HUES6 (cell line): ENCODE data around the gene AFAP1L2.

Experiments
- H3K27ac ChIP-seq: 2 replicates; pipeline ENCODE4 v1.7.0; 2013; ENCODE audit warnings: low read depth, mild to moderate bottlenecking, low read length, inconsistent platforms
- H3K27me3 ChIP-seq: 2 replicates; pipeline ENCODE4 v1.6.1; 2013; ENCODE audit warnings: low read length; ENCODE audit not compliant: control insufficient read depth, insufficient read depth
- H3K36me3 ChIP-seq: 2 replicates; pipeline ENCODE4 v1.6.1; 2013; ENCODE audit warnings: low read length; ENCODE audit not compliant: control insufficient read depth, insufficient read depth
- H3K4me1 ChIP-seq: 2 replicates; pipeline ENCODE4 v1.6.1; 2013; ENCODE audit warnings: low read length; ENCODE audit not compliant: control insufficient read depth, insufficient read depth
- H3K4me3 ChIP-seq: 2 replicates; pipeline ENCODE4 v1.5.1; 2013; ENCODE audit warnings: low read depth, low read length
- H3K9ac ChIP-seq: one replicate; pipeline ENCODE4 v1.6.1; 2013; ENCODE audit warnings: mild to moderate bottlenecking, low read length
- H3K9me3 ChIP-seq: 2 replicates; pipeline ENCODE4 v1.6.1; 2013; ENCODE audit warnings: low read depth, low read length; ENCODE audit not compliant: control insufficient read depth, insufficient read depth

The AFAP1L2 gene

DNA sequence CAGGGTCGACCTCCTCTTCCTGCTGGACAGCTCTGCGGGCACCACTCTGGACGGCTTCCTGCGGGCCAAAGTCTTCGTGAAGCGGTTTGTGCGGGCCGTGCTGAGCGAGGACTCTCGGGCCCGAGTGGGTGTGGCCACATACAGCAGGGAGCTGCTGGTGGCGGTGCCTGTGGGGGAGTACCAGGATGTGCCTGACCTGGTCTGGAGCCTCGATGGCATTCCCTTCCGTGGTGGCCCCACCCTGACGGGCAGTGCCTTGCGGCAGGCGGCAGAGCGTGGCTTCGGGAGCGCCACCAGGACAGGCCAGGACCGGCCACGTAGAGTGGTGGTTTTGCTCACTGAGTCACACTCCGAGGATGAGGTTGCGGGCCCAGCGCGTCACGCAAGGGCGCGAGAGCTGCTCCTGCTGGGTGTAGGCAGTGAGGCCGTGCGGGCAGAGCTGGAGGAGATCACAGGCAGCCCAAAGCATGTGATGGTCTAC is 118.3 kb downstream of the AFAP1L2 start:
- no peak overlapping the region for H3K27ac ChIP-seq
- H3K4me1 ChIP-seq = no peaks in the 10 kb centered on the region
- H3K36me3 ChIP-seq = no peaks in the 10 kb centered on the region
- H3K9me3 ChIP-seq = no peaks in the 10 kb centered on the region
- no peak overlapping the region for H3K4me3 ChIP-seq
- no peaks in the 10 kb centered on the region for H3K27me3 ChIP-seq
- H3K9ac ChIP-seq = no peak overlapping the region

DNA sequence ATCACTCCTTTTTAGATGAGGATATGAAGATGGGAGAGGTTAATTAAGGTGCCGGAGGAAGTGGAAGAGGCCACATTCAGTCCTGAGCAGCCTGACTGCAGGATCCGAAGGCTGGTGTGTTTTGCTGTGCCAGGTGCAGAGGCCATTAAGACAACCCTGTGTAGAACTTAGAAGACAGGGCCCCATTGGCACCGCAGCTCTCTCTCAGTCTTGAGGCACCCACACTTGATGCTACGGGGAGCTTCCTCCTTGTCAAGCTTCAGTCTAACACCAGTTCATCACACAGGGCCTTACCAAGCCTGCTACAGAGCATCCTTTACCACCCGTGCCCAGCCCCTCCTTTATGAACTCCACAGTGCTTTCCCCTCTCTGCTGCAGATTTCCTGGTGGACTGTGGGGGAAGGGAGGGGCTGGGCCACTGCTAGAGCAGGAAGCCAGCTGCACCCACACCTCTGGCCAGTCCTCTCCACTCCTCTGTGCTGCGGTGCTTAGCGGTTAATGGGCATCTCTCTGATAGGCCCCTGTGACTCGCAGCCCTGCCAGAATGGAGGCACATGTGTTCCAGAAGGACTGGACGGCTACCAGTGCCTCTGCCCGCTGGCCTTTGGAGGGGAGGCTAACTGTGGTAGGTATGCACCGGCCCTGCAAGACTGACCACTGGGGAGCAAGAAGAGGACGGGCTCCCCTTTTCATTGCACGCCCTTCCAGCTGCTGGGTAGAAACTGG is 119.8 kb downstream of the AFAP1L2 start:
- Histone ChIP-seq H3K4me1 (no peaks in the 10 kb centered on the region), H3K36me3 (no peaks in the 10 kb centered on the region), H3K27me3 (no peaks in the 10 kb centered on the region), H3K9me3 (no peaks in the 10 kb centered on the region), H3K9ac (no peak overlapping the region), H3K27ac (no peak overlapping the region), H3K4me3 (no peak overlapping the region)

DNA sequence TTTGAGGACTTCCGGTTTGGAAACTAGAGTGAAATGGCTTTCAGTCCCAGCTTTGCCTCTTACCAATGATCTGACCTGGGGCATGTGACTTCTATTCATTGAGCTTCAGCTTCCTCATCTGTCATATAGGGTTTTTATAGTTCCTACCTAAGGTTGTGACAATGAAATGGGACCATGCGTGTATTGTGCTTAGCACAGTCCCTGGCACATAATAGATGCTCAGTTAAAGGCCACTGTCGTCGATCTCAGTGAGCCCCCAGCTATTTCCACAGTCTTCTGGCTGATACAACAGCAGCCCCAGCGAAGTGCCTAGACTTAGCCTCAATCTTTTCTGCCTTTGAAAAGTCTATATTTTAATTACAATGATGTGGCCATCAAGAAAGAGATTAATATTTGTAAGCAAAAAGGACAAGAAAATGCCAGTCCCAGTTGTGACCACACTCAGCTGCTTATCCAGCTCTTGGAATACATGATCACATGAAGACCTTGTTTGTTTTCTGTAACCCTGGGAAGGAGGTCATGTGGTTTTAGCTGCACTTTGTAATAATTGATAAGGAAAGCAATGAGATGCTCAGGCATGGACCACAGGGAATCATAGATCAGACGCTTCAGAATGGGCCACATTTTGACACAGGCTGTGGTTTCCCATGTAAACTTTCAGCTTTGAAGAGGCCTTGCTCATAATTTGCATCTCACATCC is 120.6 kb downstream of the AFAP1L2 start:
- Histone ChIP-seq H3K27me3 (no peaks in the 10 kb centered on the region), H3K27ac (no peak overlapping the region), H3K4me3 (no peak overlapping the region), H3K9me3 (no peaks in the 10 kb centered on the region), H3K36me3 (no peaks in the 10 kb centered on the region), H3K4me1 (no peaks in the 10 kb centered on the region), H3K9ac (no peak overlapping the region)

DNA sequence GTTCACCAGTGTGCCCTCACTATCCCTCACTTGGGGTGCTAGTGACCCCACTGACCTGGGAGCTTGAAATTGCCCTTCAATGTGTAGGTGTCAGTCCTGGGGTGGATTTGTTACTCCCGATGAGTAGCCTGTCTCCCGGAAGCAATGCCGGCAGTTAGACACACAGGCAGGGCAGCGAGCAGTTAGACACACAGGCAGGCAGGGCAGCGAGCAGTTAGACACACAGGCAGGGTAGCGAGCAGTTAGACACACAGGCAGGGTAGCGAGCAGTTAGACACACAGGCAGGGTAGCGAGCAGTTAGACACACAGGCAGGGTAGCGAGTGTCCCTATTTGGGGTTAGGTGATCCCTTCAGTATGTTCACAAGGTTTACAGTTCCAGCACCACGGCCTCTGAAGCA is 121.2 kb downstream of the AFAP1L2 start:
- no peak overlapping the region for H3K4me3 ChIP-seq
- H3K27me3 ChIP-seq = no peaks in the 10 kb centered on the region
- H3K36me3 ChIP-seq = no peaks in the 10 kb centered on the region
- H3K9me3 ChIP-seq = no peaks in the 10 kb centered on the region
- no peak overlapping the region for H3K27ac ChIP-seq
- no peak overlapping the region for H3K9ac ChIP-seq
- no peaks in the 10 kb centered on the region for H3K4me1 ChIP-seq

DNA sequence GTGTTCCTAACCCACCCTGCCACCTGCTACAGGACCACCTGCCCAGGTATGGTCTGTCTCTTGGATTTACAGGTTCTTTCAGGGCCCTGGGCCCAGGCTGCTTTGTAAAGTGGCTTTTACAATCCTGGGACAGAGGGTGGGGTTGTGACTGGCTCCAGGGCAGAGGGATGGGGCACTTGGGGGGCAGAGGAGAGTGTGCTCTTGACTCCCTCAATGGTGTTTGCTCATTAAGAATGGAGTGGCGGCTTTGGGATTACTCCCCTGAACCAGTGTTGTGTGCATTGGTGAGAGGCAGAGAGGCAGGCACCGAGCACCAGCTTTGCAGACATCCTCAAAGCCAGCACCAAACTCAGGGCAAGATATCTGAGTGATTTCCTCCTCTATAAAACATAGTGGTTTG is 121.8 kb downstream of the AFAP1L2 start:
- H3K27me3 ChIP-seq = no peaks in the 10 kb centered on the region
- no peaks in the 10 kb centered on the region for H3K9me3 ChIP-seq
- no peaks in the 10 kb centered on the region for H3K4me1 ChIP-seq
- no peak overlapping the region for H3K9ac ChIP-seq
- H3K36me3 ChIP-seq = no peaks in the 10 kb centered on the region
- no peak overlapping the region for H3K4me3 ChIP-seq
- H3K27ac ChIP-seq = no peak overlapping the region

DNA sequence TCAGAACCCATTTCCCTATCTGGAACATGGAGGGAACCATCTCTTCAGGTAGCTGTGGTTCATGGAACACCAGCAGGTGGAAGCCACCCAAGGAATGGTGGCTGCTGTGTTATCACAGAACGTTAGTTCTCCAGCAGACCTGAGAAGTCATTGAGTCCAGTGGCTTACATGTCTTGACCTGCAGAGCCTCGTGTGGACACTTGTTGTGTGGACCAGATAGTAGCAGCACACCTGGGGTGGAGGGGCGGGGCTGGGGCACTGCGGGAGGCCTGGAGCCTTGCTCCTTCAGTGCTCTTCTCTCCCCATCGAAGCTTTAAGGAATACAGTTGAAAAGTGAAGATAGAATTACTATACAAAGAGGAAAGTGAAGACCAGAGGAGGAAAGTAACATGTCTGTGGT is 122.8 kb downstream of the AFAP1L2 start:
- H3K36me3 ChIP-seq = no peaks in the 10 kb centered on the region
- H3K9me3 ChIP-seq = no peaks in the 10 kb centered on the region
- H3K27ac ChIP-seq = no peak overlapping the region
- no peak overlapping the region for H3K9ac ChIP-seq
- no peaks in the 10 kb centered on the region for H3K27me3 ChIP-seq
- no peak overlapping the region for H3K4me3 ChIP-seq
- no peaks in the 10 kb centered on the region for H3K4me1 ChIP-seq

DNA sequence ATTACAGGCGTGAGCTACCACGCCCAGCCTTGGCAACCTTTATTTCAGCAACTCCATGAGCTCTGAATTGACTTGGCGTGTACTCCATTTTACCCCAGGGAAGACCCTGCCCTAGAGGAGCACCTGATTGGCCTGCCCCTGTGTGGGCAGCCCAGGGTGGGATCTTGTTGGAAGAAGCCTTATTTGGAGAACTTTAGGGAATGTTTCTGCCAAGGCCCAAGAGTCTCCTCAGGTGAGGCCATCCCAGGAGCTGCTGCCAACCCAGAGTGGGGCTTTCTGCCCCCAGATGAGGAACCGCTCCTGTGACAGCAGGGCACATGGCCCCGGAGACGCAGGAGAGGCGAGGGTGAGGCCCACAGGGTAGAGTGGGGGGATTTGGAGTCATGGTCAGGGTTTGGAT is 123.3 kb downstream of the AFAP1L2 start:
- H3K27me3 ChIP-seq = no peaks in the 10 kb centered on the region
- no peak overlapping the region for H3K27ac ChIP-seq
- H3K4me1 ChIP-seq = no peaks in the 10 kb centered on the region; the same call in 1 of the 2 replicates
- no peaks in the 10 kb centered on the region for H3K36me3 ChIP-seq
- H3K9ac ChIP-seq = no peak overlapping the region
- H3K4me3 ChIP-seq = no peak overlapping the region
- H3K9me3 ChIP-seq = no peaks in the 10 kb centered on the region

DNA sequence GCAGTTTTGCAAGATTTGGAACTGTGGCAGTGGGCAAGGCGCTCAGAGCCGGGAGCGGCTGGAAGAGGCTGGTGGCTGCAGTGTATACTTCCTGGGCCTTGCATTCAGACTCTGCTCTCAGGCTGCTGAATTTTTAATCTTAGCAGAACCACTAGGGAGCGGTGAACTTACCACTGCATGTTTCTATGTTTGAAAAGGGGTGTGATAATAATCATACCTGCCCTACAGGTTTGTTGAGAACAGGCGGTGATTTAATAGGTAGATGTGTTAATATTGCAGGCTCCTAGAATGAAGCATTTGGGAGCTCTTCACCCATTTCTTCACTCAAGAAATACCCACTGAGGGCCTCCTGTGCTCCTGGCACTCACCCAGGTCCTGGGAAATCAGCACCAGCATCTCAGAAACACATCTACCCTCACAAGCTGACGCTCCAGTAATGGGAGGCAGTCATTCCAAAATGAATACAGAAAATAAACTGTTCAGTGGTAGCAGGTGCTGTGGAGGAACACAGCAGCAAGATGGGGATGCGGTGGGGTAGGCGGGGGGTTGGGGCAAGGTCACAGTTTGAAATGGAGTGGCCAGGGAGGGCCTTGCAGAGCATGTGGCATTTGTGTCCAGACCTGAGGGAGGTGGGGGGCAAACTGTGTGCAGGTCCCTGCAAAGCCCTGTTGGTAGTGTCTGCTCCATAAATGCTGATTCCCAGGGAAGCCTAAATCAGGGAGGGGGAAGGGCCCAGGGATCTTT is 124.2 kb downstream of the AFAP1L2 start:
- Histone ChIP-seq H3K36me3 (no peaks in the 10 kb centered on the region), H3K9me3 (no peaks in the 10 kb centered on the region), H3K27ac (no peak overlapping the region), H3K4me1 (no peaks in the 10 kb centered on the region; the same call in 1 of the 2 replicates), H3K4me3 (no peak overlapping the region), H3K27me3 (no peaks in the 10 kb centered on the region), H3K9ac (no peak overlapping the region)

DNA sequence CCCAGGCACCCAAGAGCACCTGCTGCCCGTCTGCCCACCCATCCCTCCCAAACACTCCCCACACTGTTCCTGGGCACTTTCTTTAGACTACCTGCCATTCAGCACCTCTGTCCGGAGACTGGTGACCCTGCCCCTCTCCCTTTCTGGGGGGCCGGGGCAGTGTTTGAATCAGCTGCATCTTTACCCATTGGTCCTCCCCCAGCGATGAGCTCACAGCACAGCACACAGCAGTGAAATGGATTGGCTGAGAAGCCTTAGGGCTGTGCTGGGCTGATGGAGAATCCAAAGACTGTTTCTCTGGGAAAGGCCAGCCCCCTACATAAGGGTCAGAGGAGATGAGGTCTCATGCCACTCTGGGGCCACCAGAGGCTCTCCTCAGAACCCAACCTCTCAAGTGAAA is 125.0 kb downstream of the AFAP1L2 start:
- Histone ChIP-seq H3K36me3 (no peaks in the 10 kb centered on the region), H3K9me3 (no peaks in the 10 kb centered on the region), H3K4me1 (no peaks in the 10 kb centered on the region; the same call in 1 of the 2 replicates), H3K4me3 (no peak overlapping the region), H3K27ac (no peak overlapping the region), H3K27me3 (no peaks in the 10 kb centered on the region), H3K9ac (no peak overlapping the region)

DNA sequence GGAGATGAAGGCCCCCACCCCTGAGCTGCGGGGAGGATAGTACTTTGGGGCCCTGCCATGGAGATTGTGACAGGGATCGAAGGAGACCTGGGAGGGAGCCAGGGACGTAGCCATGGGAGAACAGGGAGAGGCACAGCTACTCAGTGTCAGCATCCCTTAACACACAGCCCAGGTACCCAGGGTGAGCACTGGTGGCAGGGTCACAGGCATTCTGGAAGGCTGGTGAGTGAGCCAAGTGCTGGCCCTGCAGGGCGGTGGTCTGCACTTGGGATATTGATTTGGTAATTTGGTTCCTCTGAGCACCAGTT is 125.5 kb downstream of the AFAP1L2 start:
- Histone ChIP-seq H3K36me3 (no peaks in the 10 kb centered on the region), H3K4me1 (no peaks in the 10 kb centered on the region; the same call in 1 of the 2 replicates), H3K9ac (no peak overlapping the region), H3K4me3 (no peak overlapping the region), H3K9me3 (no peaks in the 10 kb centered on the region), H3K27ac (no peak overlapping the region), H3K27me3 (no peaks in the 10 kb centered on the region)
